HG02798 (cell line): ENCODE measurements around the gene KDM4C.
"Not testable (repeated sequence)": the region's sequence is repeated elsewhere in the genome, so short reads cannot be mapped to it uniquely, and the experiment has no call there.

Experiments used
- ATAC-seq: cut with Tn5 transposase; IDR thresholded peaks from one replicate; pipeline ENCODE4 v1.9.1; 2021; ENCODE audit warnings: mild to moderate bottlenecking; ENCODE audit not compliant: unreplicated experiment, poor library complexity

KDM4C gene

DNA sequence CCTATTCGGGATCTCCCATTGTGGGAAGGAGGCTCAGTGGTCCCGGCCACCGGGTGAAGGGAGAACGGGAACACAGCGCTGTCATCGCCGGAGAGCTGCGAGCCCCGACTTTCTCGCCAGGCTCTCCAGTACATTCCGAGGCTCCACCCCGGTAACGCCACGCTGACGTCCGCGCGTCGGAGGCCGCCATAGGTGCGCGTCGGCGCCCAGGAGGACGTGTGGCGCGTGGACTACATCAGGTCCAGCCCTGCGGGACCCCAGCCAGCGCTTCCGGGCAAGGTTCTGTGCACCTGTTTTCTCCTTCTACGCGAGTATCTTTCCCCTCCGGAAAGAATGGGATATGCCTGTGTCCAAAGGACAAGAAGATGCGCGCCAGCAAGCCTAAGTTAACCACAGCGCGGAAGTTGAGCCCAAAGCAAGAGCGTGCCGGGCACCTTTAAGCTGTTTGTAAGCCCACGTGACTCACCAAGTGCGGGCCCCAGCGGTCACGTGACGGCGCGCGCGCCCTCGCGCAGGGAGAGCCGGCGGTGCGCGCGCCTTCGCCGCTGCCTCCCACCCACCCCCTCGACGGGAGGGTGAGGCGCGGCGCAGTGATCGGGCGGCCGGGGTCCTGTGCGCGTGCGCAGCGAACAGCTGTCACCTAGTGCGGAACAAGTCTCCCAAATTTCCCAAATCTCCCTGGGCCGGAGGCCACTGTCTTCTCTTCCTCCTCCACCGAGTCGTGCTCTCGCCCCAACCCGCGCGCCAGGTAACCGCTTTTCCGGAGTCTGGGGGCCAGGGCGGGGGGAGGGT lies at the start of gene KDM4C:
KDM4C (plus strand) TSS at position 518 of the 792 bp plus-strand sequence. CDS start 35,016 bp downstream, outside the sequence.
- ATAC-seq = peak; percentile 82

DNA sequence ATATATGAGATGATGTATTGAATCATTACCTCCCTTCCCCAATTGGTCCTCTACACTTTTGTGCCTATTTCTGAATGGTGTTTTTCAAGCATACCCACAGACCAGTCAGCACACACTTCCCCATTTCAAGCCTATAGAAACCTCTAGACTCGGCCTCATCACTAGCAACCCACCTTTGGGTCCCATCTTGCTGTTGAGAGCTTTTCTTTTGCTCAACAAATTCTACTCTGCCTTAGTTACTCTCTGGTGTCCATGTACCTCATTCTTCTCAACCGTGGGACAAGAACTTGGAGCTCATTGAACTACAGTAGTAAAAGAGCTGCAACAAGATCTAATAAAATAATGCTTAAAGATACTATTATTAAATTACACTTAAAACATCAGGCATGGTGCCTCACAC lies 49.0 kb upstream of the KDM4C start:
- ATAC-seq = no peak

DNA sequence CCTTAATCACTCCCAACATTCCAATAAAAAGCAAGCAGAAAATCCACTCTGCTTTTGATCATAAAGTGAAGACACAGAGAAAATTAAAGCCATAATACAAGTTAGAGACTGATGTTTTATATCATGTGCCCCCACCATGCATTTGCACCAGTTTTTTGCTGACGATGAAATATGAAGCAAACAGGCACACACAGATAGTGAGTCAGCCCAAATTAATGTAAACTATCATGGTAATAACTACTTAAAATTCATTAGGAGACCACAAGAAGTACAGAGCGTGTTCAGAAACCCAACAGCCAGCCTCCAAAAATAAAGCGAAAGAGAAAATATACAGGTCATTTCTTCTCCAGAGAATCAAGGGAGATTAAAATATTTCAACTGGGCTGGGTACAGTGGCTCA lies 46.4 kb upstream of the KDM4C start:
- no peak for ATAC-seq

GRCh38 chr9:6712041-6712440 lies 45.7 kb upstream of the KDM4C start:
- no peak for ATAC-seq

GRCh38 chr9:6714176-6714575 lies 43.6 kb upstream of the KDM4C start:
- no peak for ATAC-seq

DNA sequence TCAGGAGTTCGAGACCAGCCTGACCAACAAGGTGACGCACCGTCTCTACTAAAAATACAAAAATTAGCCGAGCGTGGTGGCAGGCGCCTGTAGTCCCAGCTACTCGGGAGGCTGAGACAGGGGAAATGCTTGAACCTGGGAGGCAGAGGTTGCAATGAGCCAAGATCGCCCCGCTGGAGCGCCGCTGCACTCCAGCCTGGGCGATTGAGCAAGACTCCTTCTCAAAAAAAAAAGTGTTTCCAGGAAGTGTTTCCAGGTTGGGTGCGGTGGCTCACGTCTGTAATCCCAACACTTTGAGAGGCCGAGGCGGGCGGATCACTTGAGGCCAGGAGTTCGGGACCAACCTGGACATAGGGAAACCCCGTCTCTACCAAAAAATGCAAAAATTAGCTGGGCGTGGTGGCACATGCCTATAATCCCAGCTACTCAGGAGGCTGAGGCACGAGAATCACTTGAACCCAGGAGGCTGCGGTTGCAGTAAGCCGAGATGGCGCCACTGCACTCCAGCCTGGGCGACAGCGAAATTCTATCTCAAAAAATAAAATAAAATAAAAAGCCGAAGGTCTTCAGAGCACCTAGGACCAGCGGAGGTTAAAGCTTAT lies 42.5 kb upstream of the KDM4C start:
- ATAC-seq = not testable (repeated sequence)

- peak; percentile 88 for ATAC-seq
Observed at GRCh38 chr9:6715755-6716643, 41.8 kb upstream of the KDM4C start.

DNA sequence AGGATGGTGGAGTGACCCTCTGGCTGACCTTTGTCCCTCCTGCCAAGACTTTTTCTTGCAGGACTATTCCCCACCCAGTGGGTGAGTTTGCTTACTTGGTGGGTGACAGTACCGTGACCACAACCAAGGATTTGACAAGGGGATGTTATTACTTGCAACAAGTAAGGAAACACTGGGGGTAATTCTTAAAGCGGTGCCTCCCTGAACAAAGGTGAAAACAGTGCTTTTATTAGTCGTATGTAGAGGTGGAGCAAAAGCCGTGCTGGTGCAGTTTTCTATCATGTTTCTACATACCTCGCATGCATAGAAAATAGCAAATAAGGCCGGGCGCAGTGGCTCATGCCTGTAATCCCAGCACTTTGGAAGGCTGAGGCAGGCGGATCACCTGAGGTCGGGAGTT lies 41.0 kb upstream of the KDM4C start:
- no peak for ATAC-seq

DNA sequence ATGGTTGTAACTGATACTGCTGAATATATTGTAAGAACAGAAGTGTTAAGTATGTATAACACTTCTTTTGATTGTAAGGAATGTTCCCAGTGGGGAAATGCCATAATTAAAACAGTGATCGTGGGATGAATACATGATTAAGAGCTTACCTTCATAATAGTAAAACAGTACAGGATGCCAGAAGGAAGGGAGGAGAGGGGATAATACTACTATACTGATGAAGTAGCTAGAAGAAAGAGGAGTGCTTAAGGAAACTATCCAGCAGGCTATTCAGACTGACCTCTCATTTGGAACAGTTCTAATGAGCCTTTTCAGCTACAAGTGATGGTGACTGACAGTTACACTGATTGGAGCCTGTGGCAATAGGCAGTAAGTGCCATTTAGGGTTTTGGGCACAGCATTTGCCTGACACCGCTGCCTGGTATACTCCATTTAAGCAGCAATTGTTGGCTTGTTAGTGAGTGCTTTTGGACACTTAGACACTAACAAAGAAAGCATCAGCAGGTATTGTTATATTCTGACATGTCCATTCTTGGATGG lies 33.8 kb upstream of the KDM4C start:
- ATAC-seq = no peak

DNA sequence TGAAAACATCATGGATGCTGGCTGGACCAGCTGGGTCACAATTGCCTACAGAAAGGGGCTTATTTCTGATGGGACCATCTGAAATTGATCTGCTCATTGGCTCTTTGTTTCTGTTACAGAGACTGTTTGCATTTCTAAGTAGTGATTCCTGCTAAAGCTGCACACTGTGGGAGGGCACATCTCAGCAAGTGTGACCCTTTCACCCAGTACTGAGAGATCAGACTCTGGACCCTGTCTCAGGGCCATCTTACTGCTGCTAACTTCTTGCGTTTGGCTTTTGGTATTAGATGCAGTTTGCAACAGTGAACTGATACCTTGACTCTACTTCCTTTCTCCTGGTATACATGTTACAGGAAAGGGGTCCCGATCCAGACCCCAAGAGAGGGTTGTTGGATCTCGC lies 24.5 kb upstream of the KDM4C start:
- no peak for ATAC-seq

DNA sequence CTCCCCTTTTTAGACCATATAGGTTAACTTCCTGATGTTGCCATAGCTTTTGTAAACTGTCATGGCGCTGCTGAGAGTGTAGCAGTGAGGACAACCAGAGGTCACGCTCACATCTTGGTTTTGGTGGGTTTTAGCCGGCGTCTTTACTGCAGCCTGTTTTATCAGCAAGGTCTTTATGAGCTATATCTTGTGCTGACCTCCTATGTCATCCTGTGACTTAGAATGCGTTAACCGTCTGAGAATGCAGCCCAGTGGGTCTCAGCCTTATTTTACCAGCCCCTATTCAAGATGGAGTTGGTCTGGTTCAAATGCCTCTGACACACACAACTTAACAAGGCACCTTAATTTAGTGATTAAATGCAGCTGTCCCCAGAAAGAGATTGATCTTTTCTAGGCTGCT lies 23.9 kb upstream of the KDM4C start:
- no peak for ATAC-seq

GRCh38 chr9:6735422-6735821 lies 22.4 kb upstream of the KDM4C start:
- ATAC-seq = no peak

GRCh38 chr9:6739218-6739617 lies 18.6 kb upstream of the KDM4C start:
- no peak for ATAC-seq

- not testable (repeated sequence) for ATAC-seq
Observed at GRCh38 chr9:6748861-6749260, 8.9 kb upstream of the KDM4C start.

DNA sequence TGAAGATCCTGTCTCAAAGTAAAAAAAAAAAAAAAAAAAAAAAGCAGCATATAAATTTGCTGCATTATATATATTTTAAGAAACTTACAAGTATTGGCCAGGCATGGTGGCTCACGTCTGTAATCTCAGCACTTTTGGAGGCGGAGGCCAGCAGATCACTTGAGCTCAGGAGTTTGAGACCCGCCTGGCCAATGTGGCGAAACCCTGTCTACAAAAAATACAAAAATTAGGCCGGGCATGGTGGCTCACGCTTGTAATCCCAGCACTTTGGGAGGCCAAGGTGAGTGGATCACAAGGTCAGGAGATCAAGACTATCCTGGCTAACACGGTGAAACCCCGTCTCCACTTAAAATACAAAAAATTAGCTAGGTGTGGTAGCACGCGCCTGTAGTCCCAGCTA lies 2.9 kb upstream of the KDM4C start:
- not testable (repeated sequence) for ATAC-seq

GRCh38 chr9:6757132-6757455 lies 679 bp upstream of the KDM4C start:
- peak; percentile 33 for ATAC-seq

DNA sequence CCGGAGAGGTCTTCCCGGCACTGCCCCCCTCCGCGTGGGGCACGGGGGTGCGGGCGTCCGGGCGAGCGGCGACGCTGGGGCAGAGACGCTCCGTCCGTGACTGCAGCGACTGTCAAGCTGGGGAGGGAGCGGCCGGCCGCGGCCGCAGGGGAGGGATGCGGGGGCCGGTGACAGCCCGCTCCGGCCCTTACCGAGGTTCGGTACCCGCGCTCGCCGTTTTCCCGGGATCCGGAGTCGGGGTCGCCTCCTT lies 400 bp downstream of the KDM4C start:
- peak; percentile 11 for ATAC-seq

GRCh38 chr9:6758498-6759184 lies 868 bp downstream of the KDM4C start:
- ATAC-seq = peak; percentile 27

GRCh38 chr9:6759185-6759977 lies 1.6 kb downstream of the KDM4C start:
- ATAC-seq = peak; percentile 8

DNA sequence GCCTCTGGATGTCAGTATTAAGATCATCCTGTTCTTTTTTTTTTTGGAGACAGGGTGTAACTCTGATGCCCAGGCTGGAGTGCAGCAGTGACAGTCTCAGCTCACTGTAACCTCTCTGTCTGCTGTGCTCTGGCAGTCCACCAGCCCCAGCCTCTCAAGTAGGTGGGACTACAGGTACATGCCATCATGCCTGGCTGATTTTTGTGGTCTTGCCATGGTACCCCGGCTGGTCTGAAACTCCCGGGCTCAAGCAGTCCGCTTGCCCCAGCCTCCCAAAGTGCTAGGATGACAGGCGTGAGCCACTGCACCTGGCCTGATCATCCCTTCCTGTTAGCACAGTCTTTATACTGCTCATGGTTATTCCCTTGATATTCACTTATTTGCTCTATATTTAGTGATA lies 3.5 kb downstream of the KDM4C start:
- ATAC-seq = no peak
